Activated CD4-positive, CD25-positive, alpha-beta regulatory T cell treated with anti-CD3 and anti-CD28 coated beads, Interleukin-2, amount 50 U/mL, for 72 hours (primary cell): ENCODE measurements around the gene LCE1C.

Experiments
- DNase-seq: peaks from one replicate; pipeline ENCODE4 v3.0.0; 2021

Gene LCE1C

DNA sequence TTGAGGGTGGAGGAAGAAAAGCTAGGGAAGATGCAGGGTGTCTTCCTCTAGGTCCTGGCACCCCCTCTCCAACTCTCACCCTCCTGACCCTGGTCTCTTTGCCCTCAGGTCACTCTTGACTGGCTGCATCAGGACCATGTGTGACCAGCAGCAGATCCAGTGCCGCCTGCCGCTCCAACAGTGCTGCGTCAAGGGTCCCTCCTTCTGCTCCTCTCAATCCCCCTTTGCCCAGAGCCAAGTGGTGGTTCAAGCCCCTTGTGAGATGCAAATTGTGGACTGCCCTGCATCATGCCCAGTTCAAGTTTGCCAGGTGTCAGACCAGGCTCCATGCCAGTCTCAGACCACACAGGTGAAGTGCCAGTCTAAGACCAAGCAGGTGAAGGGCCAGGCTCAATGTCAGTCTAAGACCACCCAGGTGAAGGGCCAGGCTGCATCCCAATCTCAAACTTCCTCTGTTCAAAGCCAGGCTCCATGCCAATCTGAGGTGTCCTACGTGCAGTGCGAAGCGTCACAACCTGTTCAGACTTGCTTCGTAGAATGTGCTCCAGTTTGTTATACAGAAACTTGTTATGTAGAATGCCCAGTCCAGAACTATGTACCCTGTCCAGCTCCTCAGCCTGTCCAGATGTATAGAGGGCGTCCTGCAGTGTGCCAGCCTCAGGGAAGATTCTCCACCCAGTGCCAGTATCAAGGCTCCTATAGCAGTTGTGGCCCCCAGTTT is 46.8 kb downstream of the LCE1C start:
- no peak for DNase-seq

DNA sequence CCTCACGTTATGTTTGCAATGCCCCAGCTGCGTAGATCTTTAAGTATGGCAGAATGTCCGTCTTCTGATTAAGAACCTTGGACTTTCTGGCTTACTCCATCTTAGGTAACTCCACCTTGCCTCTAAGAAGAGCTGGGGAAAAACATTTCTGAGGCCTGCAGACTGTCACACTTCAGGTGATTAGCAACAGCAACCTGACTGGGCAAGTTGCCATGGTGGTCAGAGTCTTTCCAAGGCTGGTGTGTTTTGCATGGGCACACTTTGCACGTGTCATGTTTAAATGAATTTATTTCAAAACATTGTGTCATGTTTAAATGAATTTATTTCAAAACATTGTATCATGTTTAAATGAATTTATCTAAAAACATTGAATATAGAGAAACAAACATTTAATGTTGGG is 47.8 kb downstream of the LCE1C start:
- DNase-seq = no peak

DNA sequence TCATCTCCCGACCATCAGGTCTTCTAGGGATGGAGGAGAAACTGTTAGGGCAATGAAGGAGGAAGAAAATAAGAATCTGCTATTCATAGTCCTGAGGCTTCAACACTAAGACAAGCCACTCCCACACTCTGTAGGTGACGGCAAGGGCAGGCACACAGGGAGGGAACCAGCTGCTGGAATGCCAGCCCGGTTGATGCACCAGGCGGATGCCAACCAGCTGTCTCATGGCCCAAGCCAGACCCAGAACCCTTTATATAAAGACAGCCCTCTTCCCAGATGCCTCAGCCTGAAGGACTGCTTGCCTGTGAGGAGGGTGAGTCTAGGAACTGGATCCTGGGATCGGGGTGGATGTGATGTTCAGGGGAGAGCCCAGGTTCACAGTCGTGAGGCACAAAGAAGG is 48.7 kb downstream of the LCE1C start, which contains the start of gene KPRP:
KPRP (plus strand) TSS at position 279 of the 400 bp plus-strand sequence. CDS start 1,564 bp downstream, outside the sequence.
- no peak for DNase-seq

DNA sequence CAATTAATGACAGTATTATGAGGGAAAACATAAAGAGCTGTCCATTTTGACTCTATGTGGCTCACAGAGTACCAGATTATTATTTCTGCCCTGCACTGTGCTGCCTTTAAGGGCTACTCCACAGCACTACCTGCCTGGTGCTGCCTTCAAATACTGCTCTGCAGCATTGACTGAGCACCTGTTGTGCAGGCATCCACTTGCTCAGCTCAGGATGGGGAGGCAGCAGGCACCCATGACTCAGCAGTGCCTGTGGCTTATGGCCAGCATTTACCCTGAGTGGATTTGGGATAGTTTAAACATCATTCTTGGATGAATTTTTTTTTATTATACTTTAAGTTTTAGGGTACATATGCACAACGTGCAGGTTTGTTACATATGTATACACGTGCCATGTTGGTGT is 49.6 kb downstream of the LCE1C start:
- no peak for DNase-seq
